ENCODE results near the gene NFIC. TPM values are rescaled to one million over a fixed set of nuclear protein-coding genes. Genes with fewer than 3 reads are reported as not detected.

Gene NFIC
- polyA plus RNA-seq, 1 of the 3 experiments (the other 2 are of a cell fraction): 7.2 TPM

- Histone ChIP-seq H3K79me2 (ENCODE audit: insufficient read depth) (peaks cover 90% of the 10 kb centered on the region), H3K4me1 (ENCODE audit: control insufficient read depth in 1 of 2, insufficient read depth in 2 of 2, low read depth in 1 of 2, low read length in 1 of 2) (peaks cover 18 to 33% of the 10 kb centered on the region in 2 experiments; a peak in 3 of 4 replicates), H4K20me1 (ENCODE audit: insufficient read depth) (peaks cover 70% of the 10 kb centered on the region), H3K27me3 (ENCODE audit: insufficient read depth) (no peaks in the 10 kb centered on the region), H3K36me3 (replicated peaks in 1 of 2; ENCODE audit: control insufficient read depth in 1 of 2, insufficient read depth in 2 of 2, low read length in 1 of 2) (no peaks in the 10 kb centered on the region), H3K27ac (ENCODE audit: low read depth in 2 of 2, low read length in 1 of 2) (peak overlapping the region in 1 of 2 experiments; percentile 7; a peak in 1 of 4 replicates), H3K9me2 (no peaks in the 10 kb centered on the region), H3K4me3 (ENCODE audit: low read depth in 2 of 2, low read length in 1 of 2) (no peak overlapping the region), H3F3A (replicated peaks; ENCODE audit: insufficient read depth) (peaks cover 17% of the 10 kb centered on the region), H3K4me2 (peak overlapping the region; percentile 97), H3K9ac (no peak overlapping the region), H2AFZ (ENCODE audit: low read depth) (no peak overlapping the region), H3K9me3 (no peaks in the 10 kb centered on the region)
- POLR2A ChIA-PET: no interaction called here
- TF ChIP-seq MXI1 (IDR thresholded peaks at IDR 0.05; ENCODE audit: low read depth, low read length): no peak
- WGBS (ENCODE audit: low lambda C conversion rate): 77% methylated on average over 4 of the region's 4 CpGs
- CTCF ChIA-PET: no interaction called here
- no peak for DNase-seq
Measured at GRCh38 chr19:3368848-3369336, 2.5 kb downstream of the NFIC start.

GRCh38 chr19:3369337-3370213 is 3.2 kb downstream of the NFIC start:
- no peak overlapping the region for H3K9ac ChIP-seq
- no peaks in the 10 kb centered on the region for H3K27me3 ChIP-seq (ENCODE audit: insufficient read depth)
- no peaks in the 10 kb centered on the region for H3K9me2 ChIP-seq
- 72% methylated on average over 27 of the region's 42 CpGs for WGBS (ENCODE audit: low lambda C conversion rate)
- H3K27ac ChIP-seq (ENCODE audit: low read depth in 2 of 2, low read length in 1 of 2): peak overlapping the region in 1 of 2 experiments; percentile 51; a peak in 2 of 4 replicates
- H3K4me1 ChIP-seq (ENCODE audit: control insufficient read depth in 1 of 2, insufficient read depth in 2 of 2, low read depth in 1 of 2, low read length in 1 of 2): peaks cover 18 to 40% of the 10 kb centered on the region in 2 experiments; a peak in 3 of 4 replicates
- H3K4me2 ChIP-seq: peak overlapping the region; percentile 97
- H4K20me1 ChIP-seq (ENCODE audit: insufficient read depth): peaks cover 74% of the 10 kb centered on the region
- H2AFZ ChIP-seq (ENCODE audit: low read depth): no peak overlapping the region
- no peak overlapping the region for H3K4me3 ChIP-seq (ENCODE audit: low read depth in 2 of 2, low read length in 1 of 2)
- DNase-seq: no peak
- peaks cover 12% of the 10 kb centered on the region for H3F3A ChIP-seq (replicated peaks; ENCODE audit: insufficient read depth)
- H3K9me3 ChIP-seq: no peaks in the 10 kb centered on the region
- no peaks in the 10 kb centered on the region for H3K36me3 ChIP-seq (replicated peaks in 1 of 2; ENCODE audit: control insufficient read depth in 1 of 2, insufficient read depth in 2 of 2, low read length in 1 of 2)
- peaks cover 93% of the 10 kb centered on the region for H3K79me2 ChIP-seq (ENCODE audit: insufficient read depth)
- ChIA-PET CTCF (interaction anchor here (1.0 kb wide), 2 partner anchors 10 to 60 kb away, joined by 3 read pairs; no protein-coding TSS in a partner anchor), POLR2A (interaction anchor here (1.5 kb wide), 1 partner anchor 14 kb away, joined by 4 read pairs; no protein-coding TSS in a partner anchor)
- TF ChIP-seq USF1 (IDR thresholded peaks at IDR 0.05; ENCODE audit: borderline replicate concordance, low read depth): no peak
- no peak for TF ChIP-seq RFX5 (IDR thresholded peaks at IDR 0.05; ENCODE audit: low read length)
- TF ChIP-seq CHD2 (IDR thresholded peaks at IDR 0.05; ENCODE audit: low read length, partially characterized antibody): no peak
- TF ChIP-seq RCOR1 (IDR thresholded peaks at IDR 0.05; ENCODE audit: low read length): no peak
- no peak for TF ChIP-seq ELF1 (IDR thresholded peaks at IDR 0.05)
- no peak for TF ChIP-seq USF2 (IDR thresholded peaks at IDR 0.05; ENCODE audit: borderline replicate concordance, low read depth, low read length)
- no peak for TF ChIP-seq SMC3 (IDR thresholded peaks at IDR 0.05; ENCODE audit: low read depth, low read length)
- no peak for TF ChIP-seq TCF12 (IDR thresholded peaks at IDR 0.05)
- no peak for TF ChIP-seq REST (IDR thresholded peaks at IDR 0.05; ENCODE audit: low read depth, low read length)
- no peak for TF ChIP-seq IRF3 (IDR thresholded peaks at IDR 0.05; ENCODE audit: low read depth, low read length)
- no peak for TF ChIP-seq MEF2A (IDR thresholded peaks at IDR 0.05; ENCODE audit: borderline replicate concordance, low read depth)
- TF ChIP-seq GABPA (IDR thresholded peaks at IDR 0.05; ENCODE audit: low read depth): no peak
- no peak for TF ChIP-seq SIN3A (IDR thresholded peaks at IDR 0.05; ENCODE audit: borderline replicate concordance, low read depth, low read length)

Data from SK-N-SH (cell line).